ENCODE results near the gene HCRTR1. TPM values are rescaled to one million over a fixed set of nuclear protein-coding genes. Genes with fewer than 3 reads are reported as not detected.

HCRTR1 gene
- total RNA-seq, 4 donors from 2014 or later: 0.59 TPM; not detected in 3

DNA sequence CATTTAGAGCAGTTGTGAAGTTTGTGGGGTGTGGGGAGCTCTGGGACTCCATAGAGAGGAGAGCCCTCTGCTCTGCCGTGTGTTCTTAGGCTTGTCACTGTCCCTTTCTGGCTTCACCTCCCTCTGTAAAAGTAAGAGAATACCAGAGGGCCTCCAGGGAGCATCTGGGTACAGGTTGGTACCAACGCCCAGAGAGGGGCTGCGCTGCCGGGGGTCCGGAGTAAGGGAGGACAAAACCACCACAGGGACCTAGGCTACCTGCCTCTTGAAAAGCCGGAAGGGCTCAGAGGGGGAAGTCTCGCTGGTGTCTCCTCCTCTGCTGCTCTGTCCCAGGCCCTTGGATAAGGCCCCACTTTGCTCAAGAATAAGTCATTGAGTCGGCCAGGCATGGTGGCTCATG is 44.2 kb upstream of the HCRTR1 start:
- TF ChIP-seq, protein P1, sequence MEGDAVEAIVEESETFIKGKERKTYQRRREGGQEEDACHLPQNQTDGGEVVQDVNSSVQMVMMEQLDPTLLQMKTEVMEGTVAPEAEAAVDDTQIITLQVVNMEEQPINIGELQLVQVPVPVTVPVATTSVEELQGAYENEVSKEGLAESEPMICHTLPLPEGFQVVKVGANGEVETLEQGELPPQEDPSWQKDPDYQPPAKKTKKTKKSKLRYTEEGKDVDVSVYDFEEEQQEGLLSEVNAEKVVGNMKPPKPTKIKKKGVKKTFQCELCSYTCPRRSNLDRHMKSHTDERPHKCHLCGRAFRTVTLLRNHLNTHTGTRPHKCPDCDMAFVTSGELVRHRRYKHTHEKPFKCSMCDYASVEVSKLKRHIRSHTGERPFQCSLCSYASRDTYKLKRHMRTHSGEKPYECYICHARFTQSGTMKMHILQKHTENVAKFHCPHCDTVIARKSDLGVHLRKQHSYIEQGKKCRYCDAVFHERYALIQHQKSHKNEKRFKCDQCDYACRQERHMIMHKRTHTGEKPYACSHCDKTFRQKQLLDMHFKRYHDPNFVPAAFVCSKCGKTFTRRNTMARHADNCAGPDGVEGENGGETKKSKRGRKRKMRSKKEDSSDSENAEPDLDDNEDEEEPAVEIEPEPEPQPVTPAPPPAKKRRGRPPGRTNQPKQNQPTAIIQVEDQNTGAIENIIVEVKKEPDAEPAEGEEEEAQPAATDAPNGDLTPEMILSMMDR (IDR thresholded peaks at IDR 0.05 in 4 of 5, conservative IDR thresholded peaks at IDR 0.05 in 1 of 5): no peak
- no peak for TF ChIP-seq POLR2A (IDR thresholded peaks at IDR 0.05)
- intact Hi-C loops (cut with DNase I; ENCODE audit: low total_unique reads): no loop called here
- H3K9me3 ChIP-seq: no peaks in the 10 kb centered on the region

DNA sequence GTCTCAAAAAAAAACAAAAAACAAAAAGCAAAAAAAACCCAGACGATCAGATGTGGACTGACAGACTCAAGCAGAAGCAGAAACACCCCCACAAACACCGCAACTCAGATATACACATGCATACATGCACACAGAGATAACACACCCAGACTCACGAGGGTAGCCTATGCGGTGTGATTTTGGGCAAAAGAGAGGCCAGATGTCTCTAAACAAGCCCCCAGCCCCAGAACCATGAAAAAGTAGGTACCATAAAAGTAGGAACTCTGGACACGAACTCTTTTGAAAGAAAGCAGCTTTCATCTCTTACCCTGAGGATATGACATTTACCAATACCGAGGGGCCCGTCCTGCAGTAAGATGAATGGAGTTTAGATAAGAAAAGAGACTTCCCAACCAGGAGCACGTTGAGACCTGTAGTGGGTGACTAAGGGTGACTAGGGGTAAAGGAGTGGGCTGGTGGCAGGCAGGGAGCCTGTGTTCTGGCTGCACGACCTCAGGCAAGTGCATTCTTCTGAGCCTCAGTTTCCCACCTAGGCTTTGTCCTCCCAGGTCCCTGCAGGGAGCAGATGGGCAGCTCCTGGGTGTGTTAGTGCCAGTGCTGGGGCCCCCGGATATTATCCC is 42.6 kb upstream of the HCRTR1 start:
- in situ Hi-C loops (cut with MboI; ENCODE audit: low sequenced_read_pairs in 4 of 4) (loop anchor here in 2 of 4 donors (25.0 kb wide), 1 partner anchor 212 kb away; no protein-coding TSS in a partner anchor), intact Hi-C loops (cut with DNase I; ENCODE audit: low total_unique reads) (no loop called here)
- no peaks in the 10 kb centered on the region for H3K36me3 ChIP-seq
- no peak for TF ChIP-seq POLR2A (IDR thresholded peaks at IDR 0.05)
- TF ChIP-seq, protein P1 (IDR thresholded peaks at IDR 0.05 in 4 of 5, conservative IDR thresholded peaks at IDR 0.05 in 1 of 5): no peak
- peak overlapping the region in 1 of 4 donors; percentile 67 for H3K4me3 ChIP-seq
- H3K27me3 ChIP-seq: no peaks in the 10 kb centered on the region
- DNase-seq (no peak), ATAC-seq (no peak)
- H3K9me3 ChIP-seq: no peaks in the 10 kb centered on the region
- peaks cover 0 to 10% of the 10 kb centered on the region in 2 donors for H3K4me1 ChIP-seq
- H3K27ac ChIP-seq: peak overlapping the region; percentile 1 to 83 (median 76)

More for the DNA sequence above, 44.2 kb upstream of the HCRTR1 start:
- DNase-seq (no peak), ATAC-seq (no peak)
- peak overlapping the region; percentile 58 to 77 (median 75) for H3K27ac ChIP-seq
- no peaks in the 10 kb centered on the region for H3K36me3 ChIP-seq
- no peak overlapping the region for H3K4me3 ChIP-seq
- H3K4me1 ChIP-seq: peaks cover 0 to 10% of the 10 kb centered on the region in 2 donors
- no peaks in the 10 kb centered on the region for H3K27me3 ChIP-seq
- in situ Hi-C loops (cut with MboI; ENCODE audit: low sequenced_read_pairs in 4 of 4): loop anchor here in 2 of 4 donors (25.0 kb wide), 1 partner anchor 214 kb away; no protein-coding TSS in a partner anchor

DNA sequence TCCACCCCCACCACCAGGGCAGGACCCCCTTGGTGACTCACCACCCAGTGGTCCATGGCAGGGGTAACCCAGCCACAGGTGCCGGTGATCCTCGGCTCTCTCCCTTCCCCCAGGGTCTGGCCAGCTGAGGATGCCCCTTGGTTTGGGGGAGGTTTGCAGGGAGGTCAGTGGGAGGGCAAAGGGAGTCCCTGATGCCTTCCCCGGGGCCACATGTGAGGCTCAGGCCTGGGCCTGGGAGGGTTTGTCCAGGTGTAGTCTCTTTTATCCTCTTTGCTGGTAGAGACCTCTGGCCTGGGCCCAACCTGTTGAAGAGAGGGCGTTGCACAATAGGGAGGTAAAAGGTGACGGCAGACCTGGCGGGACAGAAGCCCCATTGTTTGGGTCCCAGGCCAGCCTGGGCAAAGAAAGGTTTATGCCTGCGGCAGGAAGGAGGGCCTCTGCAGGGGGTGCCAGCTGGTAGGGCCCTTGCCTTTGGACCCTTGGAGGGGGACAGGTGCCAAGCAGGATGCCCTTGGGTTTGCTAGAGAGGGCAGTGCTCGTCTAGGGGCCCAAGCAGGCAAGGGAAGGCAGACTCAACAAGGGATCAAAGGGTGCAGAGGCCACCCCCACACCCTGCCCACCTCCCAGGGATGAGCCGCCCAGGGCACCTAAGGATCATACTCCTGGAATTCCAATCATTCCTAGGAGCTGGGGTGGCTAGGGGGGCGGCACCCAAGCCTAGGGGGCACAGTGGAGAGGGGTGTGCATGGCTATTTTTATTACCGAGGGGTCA is 41.9 kb upstream of the HCRTR1 start:
- peak overlapping the region; percentile 54 to 67 (median 57) for H3K4me3 ChIP-seq
- TF ChIP-seq, protein P1 (IDR thresholded peaks at IDR 0.05 in 4 of 5, conservative IDR thresholded peaks at IDR 0.05 in 1 of 5): no peak
- no peak for TF ChIP-seq POLR2A (IDR thresholded peaks at IDR 0.05)
- intact Hi-C loops (cut with DNase I; ENCODE audit: low total_unique reads): no loop called here

DNA sequence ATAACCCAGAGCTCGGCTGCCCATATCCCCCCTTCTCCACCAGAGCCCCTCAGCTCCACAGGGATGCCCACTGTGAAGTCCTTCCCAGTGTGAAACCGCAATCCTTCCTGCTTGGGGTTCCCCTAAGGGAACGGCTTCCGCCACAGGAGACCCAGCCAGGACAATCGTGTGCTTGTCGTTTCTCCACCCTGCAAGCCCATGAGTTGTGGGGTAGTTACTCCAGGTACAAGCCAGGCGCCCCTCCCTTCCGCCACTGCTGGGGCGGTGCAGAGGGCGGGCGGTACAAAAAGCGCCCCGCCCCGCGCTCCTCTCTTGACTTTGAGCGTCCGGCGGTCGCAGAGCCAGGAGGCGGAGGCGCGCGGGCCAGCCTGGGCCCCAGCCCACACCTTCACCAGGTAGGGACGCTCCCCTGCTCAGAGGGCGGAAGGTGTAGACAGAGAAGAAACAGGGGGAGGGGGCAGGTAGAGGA is 41.3 kb upstream of the HCRTR1 start, which contains the start of gene TINAGL1:
TINAGL1 (plus strand) TSS at position 315 of the 469 bp plus-strand sequence. CDS start 634 bp downstream, outside the sequence.
- Histone ChIP-seq H3K4me3 (peak within 1 kb of the TSS; percentile 54 to 67 (median 57)), H3K27ac (peak within 1 kb of the TSS; percentile 62 to 83 (median 76)), H3K27me3 (no peaks in the 10 kb centered on the region), H3K4me1 (peaks cover 0 to 10% of the 10 kb centered on the region in 2 donors), H3K9me3 (no peaks in the 10 kb centered on the region), H3K36me3 (no peaks in the 10 kb centered on the region)
- intact Hi-C loops (cut with DNase I; ENCODE audit: low total_unique reads) (no loop called here), in situ Hi-C loops (cut with MboI; ENCODE audit: low sequenced_read_pairs in 4 of 4) (no loop called here)
- TF ChIP-seq, protein P1 (IDR thresholded peaks at IDR 0.05 in 4 of 5, conservative IDR thresholded peaks at IDR 0.05 in 1 of 5): no peak
- peak; percentile 47 to 67 for TF ChIP-seq POLR2A (IDR thresholded peaks at IDR 0.05)
- ATAC-seq: peak; percentile 21 to 53
- DNase-seq: no peak

More for the DNA sequence above, 41.9 kb upstream of the HCRTR1 start:
- Histone ChIP-seq H3K4me1 (peaks cover 0 to 10% of the 10 kb centered on the region in 2 donors), H3K27me3 (no peaks in the 10 kb centered on the region), H3K9me3 (no peaks in the 10 kb centered on the region), H3K36me3 (no peaks in the 10 kb centered on the region), H3K27ac (peak overlapping the region; percentile 1 to 83 (median 76))
- DNase-seq (no peak), ATAC-seq (no peak)
- in situ Hi-C loops (cut with MboI; ENCODE audit: low sequenced_read_pairs in 4 of 4): no loop called here
